CD4-positive, CD25-positive, alpha-beta regulatory T cell (primary cell): ENCODE results near the gene EZH1. TPM values are rescaled to one million over a fixed set of nuclear protein-coding genes. Genes with fewer than 3 reads are reported as not detected.

Experiments
- ATAC-seq, 2 donors: fragments of 150-1000 bp; cut with Tn5 transposase; one replicate each; pipeline ENCODE4 v1.10.0; 2021; ENCODE audit warnings: low read depth in 2 of 2, moderate number of reproducible peaks in 2 of 2, moderate library complexity in 1 of 2
- DNase-seq, 3 donors: peaks; one replicate each; pipeline versions ENCODE4 v3.0.0 to v3.0.0-alpha.2; 2012 to 2022; ENCODE audit warnings: mixed read lengths in 1 of 3
- H3K27ac ChIP-seq: one replicate; pipeline ENCODE4 v1.7.0; 2013; ENCODE audit warnings: mild to moderate bottlenecking, low read length; ENCODE audit not compliant: insufficient read depth, poor library complexity, severe bottlenecking
- H3K27me3 ChIP-seq: one replicate; pipeline ENCODE4 v1.7.0; 2013; ENCODE audit warnings: low read length; ENCODE audit not compliant: control insufficient read depth, insufficient read depth
- H3K36me3 ChIP-seq: one replicate; pipeline ENCODE4 v1.7.0; 2013; ENCODE audit warnings: mild to moderate bottlenecking, low read length, moderate library complexity; ENCODE audit not compliant: control insufficient read depth, insufficient read depth
- H3K4me1 ChIP-seq: 2 replicates; pipeline ENCODE4 v1.7.0; 2013; ENCODE audit warnings: mild to moderate bottlenecking, low read length; ENCODE audit not compliant: insufficient read depth, control insufficient read depth, poor library complexity, severe bottlenecking
- H3K4me3 ChIP-seq: one replicate; pipeline ENCODE4 v1.7.0; 2013; ENCODE audit warnings: low read depth, mild to moderate bottlenecking, low read length, moderate library complexity
- H3K9me3 ChIP-seq, 2 experiments: 1 replicate in 1 of 2; 2 replicates in 1 of 2; pipeline ENCODE4 v1.7.0; 2013; ENCODE audit warnings: low read length in 2 of 2, mild to moderate bottlenecking in 1 of 2, moderate library complexity in 1 of 2; ENCODE audit not compliant: control insufficient read depth in 2 of 2
- H3K27ac Mint-ChIP-seq, 3 donors: one replicate each; pipeline ENCODE4 v1.8.0; 2020 to 2022; ENCODE audit warnings: mild to moderate bottlenecking in 3 of 3, mixed read lengths in 3 of 3, moderate library complexity in 2 of 3
- H3K27me3 Mint-ChIP-seq: one replicate; pipeline ENCODE4 v1.8.0; 2022; ENCODE audit warnings: mild to moderate bottlenecking, mixed read lengths
- H3K36me3 Mint-ChIP-seq: one replicate; pipeline ENCODE4 v1.8.0; 2020; ENCODE audit warnings: mixed read lengths
- H3K4me1 Mint-ChIP-seq, 4 donors: one replicate each; pipeline ENCODE4 v1.8.0; 2020 to 2022; ENCODE audit warnings: mixed read lengths in 4 of 4, mild to moderate bottlenecking in 1 of 4
- H3K4me3 Mint-ChIP-seq, 4 donors: one replicate each; pipeline ENCODE4 v1.8.0; 2020 to 2022; ENCODE audit warnings: mild to moderate bottlenecking in 4 of 4, mixed read lengths in 4 of 4, moderate library complexity in 3 of 4
- H3K9me3 Mint-ChIP-seq, 7 donors: one replicate each; pipeline ENCODE4 v1.8.0; 2020 to 2022; ENCODE audit warnings: mixed read lengths in 7 of 7, mild to moderate bottlenecking in 3 of 7, moderate library complexity in 2 of 7
- polyA plus RNA-seq, 4 donors: library from polyadenylated mRNA; unstranded; fragments of 300-500 nt; fragmentation: Illumina TruSeq; gene quantifications; one replicate each; pipeline ENCODE4 v1.2.3, GENCODE V29; 2021
- total RNA-seq: library from RNA; stranded (reverse); gene quantifications from one replicate; pipeline ENCODE4 v1.2.3, GENCODE V29; 2022

Gene EZH1
- total and polyA plus RNA-seq, 5 donors from 2014 or later, result 38.7 to 123 (median 54.4) TPM

DNA sequence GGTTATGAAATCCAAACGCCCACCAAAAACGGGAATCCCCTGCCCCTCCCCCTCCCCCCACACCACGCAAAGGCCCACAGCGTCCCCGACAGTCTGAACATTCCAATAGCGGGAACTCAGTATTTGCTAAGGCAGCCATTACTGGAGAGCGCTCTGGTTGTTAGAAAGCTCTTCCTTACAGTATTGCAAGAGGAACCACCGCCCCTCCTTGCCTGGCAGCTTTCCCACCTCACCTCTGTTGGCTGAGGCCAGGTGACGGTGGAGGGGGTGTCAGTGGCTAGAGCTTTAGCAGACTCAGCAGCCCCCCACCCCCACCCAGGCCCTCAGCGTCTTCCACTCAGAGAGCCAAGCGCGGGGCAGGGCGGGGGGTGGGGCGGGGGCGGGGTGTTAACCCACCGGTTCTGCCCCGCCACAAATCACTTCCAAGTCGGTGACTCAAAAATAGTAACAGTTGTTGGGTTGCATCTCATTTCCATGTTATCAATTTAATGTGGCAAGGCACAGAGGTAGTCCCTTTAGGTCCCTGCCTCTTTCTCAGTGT, 65.8 kb downstream of the EZH1 start:
- no peak for DNase-seq
- Histone ChIP-seq H3K27ac (peak overlapping the region; percentile 85), H3K9me3 (no peaks in the 10 kb centered on the region), H3K27me3 (peaks cover 2% of the 10 kb centered on the region), H3K4me3 (peak overlapping the region; percentile 83), H3K36me3 (no peaks in the 10 kb centered on the region), H3K4me1 (peaks cover 92% of the 10 kb centered on the region)
- peak overlapping the region; percentile 87 to 94 (median 89) for H3K4me3 Mint-ChIP-seq
- H3K27me3 Mint-ChIP-seq, result peaks cover 45% of the 10 kb centered on the region
- peak in 1 of 2 donors; percentile 0 for ATAC-seq
- H3K27ac Mint-ChIP-seq, result peak overlapping the region; percentile 60 to 86 (median 81)
- no peaks in the 10 kb centered on the region for H3K36me3 Mint-ChIP-seq
- peaks cover 6 to 77% (median 44%) of the 10 kb centered on the region in 4 donors for H3K4me1 Mint-ChIP-seq
- H3K9me3 Mint-ChIP-seq, result peaks cover 0 to 2% (median 0%) of the 10 kb centered on the region in 7 donors

GRCh38 chr17:42677921-42678781, 66.7 kb downstream of the EZH1 start:
- Mint-ChIP-seq H3K27ac (peak overlapping the region; percentile 56 to 87 (median 86)), H3K27me3 (peaks cover 41% of the 10 kb centered on the region), H3K4me1 (peaks cover 6 to 68% (median 38%) of the 10 kb centered on the region in 4 donors), H3K4me3 (peak overlapping the region; percentile 88 to 95 (median 92)), H3K9me3 (peaks cover 0 to 2% (median 0%) of the 10 kb centered on the region in 7 donors), H3K36me3 (no peaks in the 10 kb centered on the region)
- Histone ChIP-seq H3K9me3 (no peaks in the 10 kb centered on the region), H3K4me1 (peaks cover 92% of the 10 kb centered on the region), H3K27me3 (peaks cover 2% of the 10 kb centered on the region), H3K4me3 (peak overlapping the region; percentile 83), H3K27ac (peak overlapping the region; percentile 85), H3K36me3 (no peaks in the 10 kb centered on the region)
- ATAC-seq, result peak; percentile 18 to 26
- peak; percentile 64 to 77 (median 71) for DNase-seq

DNA sequence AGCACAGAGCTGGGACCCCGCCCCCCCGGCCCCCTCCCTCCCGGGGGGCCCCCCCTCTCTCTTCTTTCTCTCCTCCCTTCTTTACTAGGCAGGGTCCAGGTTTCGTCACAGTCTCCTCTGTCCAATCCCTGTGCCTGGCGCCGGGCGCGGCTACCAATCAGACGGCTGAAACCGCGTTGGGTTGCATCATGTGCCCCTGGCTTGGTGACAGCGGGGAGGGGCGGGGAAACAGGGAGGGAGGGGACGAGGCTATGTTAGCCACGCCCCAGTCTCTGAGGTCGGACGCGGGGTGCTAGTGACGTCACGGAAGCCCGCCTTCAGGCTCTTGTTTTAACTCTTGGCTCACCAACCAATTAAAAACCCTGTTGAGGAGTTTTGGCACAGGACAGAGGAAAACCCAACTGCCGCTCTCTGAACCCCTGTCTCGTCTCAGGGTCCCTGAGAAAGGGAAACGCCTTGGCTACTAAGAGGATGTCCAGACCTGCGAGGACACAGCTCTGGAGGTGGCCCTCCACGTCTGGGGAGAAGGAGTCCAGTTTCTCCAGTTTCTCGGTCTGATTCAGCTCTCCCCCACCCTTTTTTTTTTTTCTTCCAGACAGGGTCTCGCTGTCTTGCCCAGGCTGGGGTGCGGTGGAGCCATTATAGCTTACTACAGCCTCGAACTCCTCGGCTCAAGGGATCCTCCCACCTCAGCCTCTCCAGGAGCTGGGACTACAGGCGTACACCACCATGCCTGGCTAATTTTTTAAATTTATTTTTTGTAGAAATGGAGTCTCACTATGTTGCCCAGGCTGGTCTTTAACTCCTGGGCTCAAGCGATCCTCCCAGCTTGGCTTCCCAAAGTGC, 67.6 kb downstream of the EZH1 start:
- H3K4me3 Mint-ChIP-seq, result peak overlapping the region; percentile 88 to 95 (median 92)
- Histone ChIP-seq H3K36me3 (no peaks in the 10 kb centered on the region), H3K4me1 (peaks cover 82% of the 10 kb centered on the region), H3K27ac (peak overlapping the region; percentile 85), H3K9me3 (no peaks in the 10 kb centered on the region), H3K4me3 (peak overlapping the region; percentile 82), H3K27me3 (peaks cover 2% of the 10 kb centered on the region)
- ATAC-seq (peak; percentile 79 to 81), DNase-seq (peak; percentile 94 to 99 (median 97))
- H3K27me3 Mint-ChIP-seq, result peaks cover 34% of the 10 kb centered on the region
- peaks cover 0 to 2% (median 0%) of the 10 kb centered on the region in 7 donors for H3K9me3 Mint-ChIP-seq
- peak overlapping the region in 2 of 3 donors; percentile 75 to 87 for H3K27ac Mint-ChIP-seq
- peaks cover 6 to 60% (median 34%) of the 10 kb centered on the region in 4 donors for H3K4me1 Mint-ChIP-seq
- no peaks in the 10 kb centered on the region for H3K36me3 Mint-ChIP-seq

- no peak for ATAC-seq
- Histone ChIP-seq H3K4me3 (peak within 1 kb of the TSS; percentile 82), H3K9me3 (no peaks in the 10 kb centered on the region), H3K27me3 (peaks cover 2% of the 10 kb centered on the region), H3K27ac (peak within 1 kb of the TSS; percentile 85), H3K36me3 (no peaks in the 10 kb centered on the region), H3K4me1 (peaks cover 77% of the 10 kb centered on the region)
- Mint-ChIP-seq H3K4me3 (peak within 1 kb of the TSS; percentile 88 to 95 (median 92)), H3K27ac (peak within 1 kb of the TSS; percentile 40 to 87 (median 75)), H3K36me3 (no peaks in the 10 kb centered on the region), H3K4me1 (peaks cover 3 to 56% (median 31%) of the 10 kb centered on the region in 4 donors), H3K9me3 (peaks cover 0 to 2% (median 0%) of the 10 kb centered on the region in 7 donors), H3K27me3 (peaks cover 30% of the 10 kb centered on the region)
- no peak for DNase-seq
These were observed 68.3 kb downstream of the EZH1 start, which contains the start of gene PLEKHH3 for GRCh38 chr17:42676424-42677011. Gene PLEKHH3, minus strand, starts transcription at chr17:42676994. Its CDS starts 431 bp downstream, at chr17:42676563.

- H3K4me1 Mint-ChIP-seq, result peaks cover 6 to 56% (median 30%) of the 10 kb centered on the region in 4 donors
- Histone ChIP-seq H3K27me3 (peaks cover 2% of the 10 kb centered on the region), H3K4me1 (peaks cover 77% of the 10 kb centered on the region), H3K27ac (no peak overlapping the region), H3K4me3 (no peak overlapping the region), H3K9me3 (no peaks in the 10 kb centered on the region), H3K36me3 (no peaks in the 10 kb centered on the region)
- no peaks in the 10 kb centered on the region for H3K36me3 Mint-ChIP-seq
- ATAC-seq (no peak), DNase-seq (no peak)
- H3K27ac Mint-ChIP-seq, result no peak overlapping the region
- H3K4me3 Mint-ChIP-seq, result peak overlapping the region; percentile 69 to 88 (median 84)
- peaks cover 0 to 4% (median 0%) of the 10 kb centered on the region in 7 donors for H3K9me3 Mint-ChIP-seq
- H3K27me3 Mint-ChIP-seq, result peaks cover 32% of the 10 kb centered on the region
These were observed 68.8 kb downstream of the EZH1 start for GRCh38 chr17:42675965-42676423.

DNA sequence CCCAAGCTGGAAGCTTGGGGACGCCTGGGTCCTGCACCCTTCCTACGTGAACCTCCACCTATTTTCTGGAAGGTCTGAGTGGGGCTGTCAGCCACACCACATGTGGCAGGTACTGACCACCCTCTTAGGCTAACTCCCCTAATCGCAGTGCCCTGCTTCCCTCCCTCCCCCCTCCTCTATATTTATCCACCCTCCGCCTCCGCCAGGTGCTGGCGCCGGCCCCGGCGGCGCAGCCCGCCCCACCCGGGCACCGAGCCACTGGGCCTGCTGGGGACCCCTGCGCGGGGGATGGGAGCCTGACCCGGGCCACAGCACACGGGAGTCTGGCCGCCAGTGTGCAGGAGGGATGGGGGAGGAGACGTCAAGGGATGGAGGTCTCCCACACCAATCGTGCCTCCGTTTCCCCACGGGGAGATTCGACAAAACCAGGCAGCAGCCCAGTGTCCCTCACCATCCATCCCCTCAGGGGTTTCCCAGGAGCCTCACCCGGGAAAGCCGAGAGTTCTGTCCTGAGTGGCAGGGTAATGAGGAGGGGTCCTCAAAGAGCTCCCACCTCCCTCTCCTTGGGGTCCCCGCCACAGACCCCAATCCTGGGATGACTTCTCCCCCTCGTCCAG, 69.4 kb downstream of the EZH1 start:
- H3K4me1 Mint-ChIP-seq, result peaks cover 6 to 58% (median 27%) of the 10 kb centered on the region in 4 donors

More for the DNA sequence above, 69.4 kb downstream of the EZH1 start:
- ATAC-seq (no peak), DNase-seq (no peak)
- Mint-ChIP-seq H3K27me3 (peaks cover 37% of the 10 kb centered on the region), H3K27ac (no peak overlapping the region), H3K4me3 (peak overlapping the region in 2 of 4 donors; percentile 51 to 87), H3K9me3 (peaks cover 0 to 4% (median 0%) of the 10 kb centered on the region in 7 donors), H3K36me3 (no peaks in the 10 kb centered on the region)
- Histone ChIP-seq H3K4me1 (peaks cover 79% of the 10 kb centered on the region), H3K9me3 (no peaks in the 10 kb centered on the region), H3K27ac (no peak overlapping the region), H3K27me3 (peaks cover 2% of the 10 kb centered on the region), H3K36me3 (no peaks in the 10 kb centered on the region), H3K4me3 (no peak overlapping the region)
